BE2C (cell line): ENCODE results near the gene TBC1D23. TPM values are rescaled to one million over a fixed set of nuclear protein-coding genes. Genes with fewer than 3 reads are reported as not detected.
A peak's percentile ranks its signal among the peaks of the same experiment; 100 is the strongest.

Experiments used
- DNase-seq: peaks from one replicate; pipeline ENCODE4 v3.0.0-alpha.2; 2020
- H3K27me3 ChIP-seq: fragments of 250-450 bp; sonication (Bioruptor Pico); 2 replicates; pipeline ENCODE4 v1.5.1; 2020; ENCODE audit warnings: mild to moderate bottlenecking
- H3K36me3 ChIP-seq: fragments of 250-450 bp; sonication (Bioruptor Pico); 2 replicates; pipeline ENCODE4 v1.5.1; 2020; ENCODE audit warnings: mild to moderate bottlenecking
- H3K4me1 ChIP-seq: fragments of 250-450 bp; sonication (Bioruptor Pico); 2 replicates; pipeline ENCODE4 v1.5.1; 2020
- H3K4me3 ChIP-seq: 2 replicates; pipeline ENCODE4 v1.5.1; 2011; ENCODE audit warnings: low read depth, low read length
- H3K9me3 ChIP-seq: fragments of 250-450 bp; sonication (Bioruptor Pico); 2 replicates; pipeline ENCODE4 v1.5.1; 2020
- polyA plus RNA-seq: library from polyadenylated mRNA; unstranded; fragments of >200 nt; gene quantifications from one replicate; pipeline ENCODE4 v1.2.1, GENCODE V29; 2012; ENCODE audit warnings: low read depth, missing spikeins; ENCODE audit not compliant: insufficient read length, insufficient read depth
- TF ChIP-seq, protein P1 (sequence below): IDR thresholded peaks from 2 replicates; pipeline ENCODE4 v1.5.1; 2012; ENCODE audit warnings: mild to moderate bottlenecking, low read depth, low read length

TBC1D23 gene
- 13.5 TPM for polyA plus RNA-seq

GRCh38 chr3:100260685-100261484 lies at the start of gene TBC1D23:
TBC1D23 (plus strand) TSS chr3:100260992; CDS start chr3:100261019, 27 bp downstream.
- TF ChIP-seq, protein P1, sequence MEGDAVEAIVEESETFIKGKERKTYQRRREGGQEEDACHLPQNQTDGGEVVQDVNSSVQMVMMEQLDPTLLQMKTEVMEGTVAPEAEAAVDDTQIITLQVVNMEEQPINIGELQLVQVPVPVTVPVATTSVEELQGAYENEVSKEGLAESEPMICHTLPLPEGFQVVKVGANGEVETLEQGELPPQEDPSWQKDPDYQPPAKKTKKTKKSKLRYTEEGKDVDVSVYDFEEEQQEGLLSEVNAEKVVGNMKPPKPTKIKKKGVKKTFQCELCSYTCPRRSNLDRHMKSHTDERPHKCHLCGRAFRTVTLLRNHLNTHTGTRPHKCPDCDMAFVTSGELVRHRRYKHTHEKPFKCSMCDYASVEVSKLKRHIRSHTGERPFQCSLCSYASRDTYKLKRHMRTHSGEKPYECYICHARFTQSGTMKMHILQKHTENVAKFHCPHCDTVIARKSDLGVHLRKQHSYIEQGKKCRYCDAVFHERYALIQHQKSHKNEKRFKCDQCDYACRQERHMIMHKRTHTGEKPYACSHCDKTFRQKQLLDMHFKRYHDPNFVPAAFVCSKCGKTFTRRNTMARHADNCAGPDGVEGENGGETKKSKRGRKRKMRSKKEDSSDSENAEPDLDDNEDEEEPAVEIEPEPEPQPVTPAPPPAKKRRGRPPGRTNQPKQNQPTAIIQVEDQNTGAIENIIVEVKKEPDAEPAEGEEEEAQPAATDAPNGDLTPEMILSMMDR: no peak
- H3K27me3 ChIP-seq: no peaks in the 10 kb centered on the region
- no peaks in the 10 kb centered on the region for H3K36me3 ChIP-seq
- peak; percentile 97 for DNase-seq
- H3K4me3 ChIP-seq: peak within 1 kb of the TSS; percentile 94
- peaks cover 5% of the 10 kb centered on the region for H3K4me1 ChIP-seq
- H3K9me3 ChIP-seq: no peaks in the 10 kb centered on the region

DNA sequence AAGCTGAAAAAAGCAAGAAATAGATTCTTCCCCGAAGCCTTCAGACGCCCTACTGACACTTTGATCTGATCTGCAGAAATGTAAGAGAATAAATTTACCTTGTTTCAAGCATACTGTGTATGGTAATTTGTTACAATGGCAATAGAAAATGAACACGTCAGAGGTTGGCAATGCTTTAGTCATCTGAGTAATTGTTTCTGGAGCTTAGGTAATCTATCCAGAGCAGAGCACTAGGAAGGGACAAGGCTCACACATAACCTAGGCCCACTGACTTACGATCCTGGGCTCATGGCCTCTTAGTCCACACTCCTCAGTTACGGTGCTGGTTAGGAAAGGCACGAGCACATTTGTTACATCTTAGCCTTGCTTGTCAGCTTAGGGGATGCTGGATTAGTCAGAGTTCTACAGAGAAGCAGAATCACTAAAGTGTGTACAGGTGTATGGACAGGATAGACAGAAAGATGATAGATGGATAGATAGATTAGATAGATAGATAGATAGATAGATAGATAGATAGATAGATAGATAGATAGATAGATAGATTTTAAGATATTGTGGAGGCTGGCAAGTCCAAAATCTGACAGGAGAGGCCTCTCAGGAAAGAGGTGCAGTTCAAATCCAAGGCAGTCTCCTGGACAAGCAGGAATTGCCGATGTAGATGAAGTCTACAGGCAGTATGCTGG lies 46.8 kb upstream of the TBC1D23 start:
- DNase-seq: no peak
- no peaks in the 10 kb centered on the region for H3K9me3 ChIP-seq
- no peaks in the 10 kb centered on the region for H3K4me1 ChIP-seq
- TF ChIP-seq, protein P1: no peak
- no peak overlapping the region for H3K4me3 ChIP-seq
- no peaks in the 10 kb centered on the region for H3K27me3 ChIP-seq
- H3K36me3 ChIP-seq: no peaks in the 10 kb centered on the region

GRCh38 chr3:100214574-100214964 lies 46.2 kb upstream of the TBC1D23 start:
- DNase-seq: no peak
- Histone ChIP-seq H3K36me3 (no peaks in the 10 kb centered on the region), H3K27me3 (no peaks in the 10 kb centered on the region), H3K9me3 (no peaks in the 10 kb centered on the region), H3K4me3 (no peak overlapping the region), H3K4me1 (no peaks in the 10 kb centered on the region)
- TF ChIP-seq, protein P1: no peak

- H3K4me1 ChIP-seq: no peaks in the 10 kb centered on the region
- H3K4me3 ChIP-seq: no peak overlapping the region
- H3K27me3 ChIP-seq: no peaks in the 10 kb centered on the region
- no peaks in the 10 kb centered on the region for H3K9me3 ChIP-seq
- TF ChIP-seq, protein P1: no peak
- no peak for DNase-seq
- no peaks in the 10 kb centered on the region for H3K36me3 ChIP-seq
Measured at GRCh38 chr3:100216713-100217112, 44.1 kb upstream of the TBC1D23 start.

DNA sequence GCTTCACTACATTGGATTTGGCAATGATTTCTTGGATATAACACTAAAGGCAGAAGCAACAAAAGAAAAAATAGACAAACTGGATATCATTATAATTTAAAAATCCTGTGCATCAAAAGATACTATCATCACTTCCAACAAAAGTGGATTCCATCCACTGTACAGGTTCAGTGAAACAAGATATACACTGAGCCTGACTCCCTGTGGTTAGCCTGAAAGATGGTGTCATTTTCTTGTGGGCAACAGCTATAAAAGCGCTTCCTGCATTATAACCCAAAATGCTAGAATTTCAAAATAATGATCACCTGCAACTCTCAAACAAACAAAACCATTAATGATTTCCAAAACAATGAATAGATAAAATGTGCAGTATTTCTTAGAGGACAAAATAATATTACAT lies 39.6 kb upstream of the TBC1D23 start:
- DNase-seq: no peak

More for the DNA sequence above, 39.6 kb upstream of the TBC1D23 start:
- TF ChIP-seq, protein P1: no peak
- Histone ChIP-seq H3K4me3 (no peak overlapping the region), H3K27me3 (no peaks in the 10 kb centered on the region), H3K9me3 (no peaks in the 10 kb centered on the region), H3K4me1 (no peaks in the 10 kb centered on the region), H3K36me3 (no peaks in the 10 kb centered on the region)
